Tibial nerve (tissue), 3 donors: ENCODE measurements around the gene ADAMTS12.

ENCODE experiments used
- POLR2A ChIP-seq, 2 donors: fragments of 450-650 bp; IDR thresholded peaks; one replicate each; pipeline ENCODE4 v1.6.1; 2017; ENCODE audit warnings: antibody characterized with exemption in 2 of 2, mild to moderate bottlenecking in 2 of 2, moderate library complexity in 2 of 2
- TF ChIP-seq, protein P1 (sequence below), 5 experiments: fragments of 200-600 bp in 3 of 5; fragments of 450-650 bp in 2 of 5; sonication (generic) in 3 of 5; IDR thresholded peaks; one replicate each; pipeline ENCODE4 v1.5.1; 2016 to 2019; ENCODE audit warnings: antibody characterized with exemption in 5 of 5, mild to moderate bottlenecking in 3 of 5, moderate library complexity in 2 of 5

- TF ChIP-seq, protein P1, sequence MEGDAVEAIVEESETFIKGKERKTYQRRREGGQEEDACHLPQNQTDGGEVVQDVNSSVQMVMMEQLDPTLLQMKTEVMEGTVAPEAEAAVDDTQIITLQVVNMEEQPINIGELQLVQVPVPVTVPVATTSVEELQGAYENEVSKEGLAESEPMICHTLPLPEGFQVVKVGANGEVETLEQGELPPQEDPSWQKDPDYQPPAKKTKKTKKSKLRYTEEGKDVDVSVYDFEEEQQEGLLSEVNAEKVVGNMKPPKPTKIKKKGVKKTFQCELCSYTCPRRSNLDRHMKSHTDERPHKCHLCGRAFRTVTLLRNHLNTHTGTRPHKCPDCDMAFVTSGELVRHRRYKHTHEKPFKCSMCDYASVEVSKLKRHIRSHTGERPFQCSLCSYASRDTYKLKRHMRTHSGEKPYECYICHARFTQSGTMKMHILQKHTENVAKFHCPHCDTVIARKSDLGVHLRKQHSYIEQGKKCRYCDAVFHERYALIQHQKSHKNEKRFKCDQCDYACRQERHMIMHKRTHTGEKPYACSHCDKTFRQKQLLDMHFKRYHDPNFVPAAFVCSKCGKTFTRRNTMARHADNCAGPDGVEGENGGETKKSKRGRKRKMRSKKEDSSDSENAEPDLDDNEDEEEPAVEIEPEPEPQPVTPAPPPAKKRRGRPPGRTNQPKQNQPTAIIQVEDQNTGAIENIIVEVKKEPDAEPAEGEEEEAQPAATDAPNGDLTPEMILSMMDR (IDR thresholded peaks at IDR 0.05), result no peak
- TF ChIP-seq POLR2A (IDR thresholded peaks at IDR 0.05), result no peak
These were observed 326.5 kb downstream of the ADAMTS12 start for GRCh38 chr5:33565324-33565723.
